GM18499 (cell line): Measurements from ENCODE around the gene PTER.

Source experiments
- ATAC-seq: cut with Tn5 transposase; IDR thresholded peaks from one replicate; pipeline ENCODE4 v1.9.1; 2021; ENCODE audit warnings: moderate number of reproducible peaks; ENCODE audit not compliant: insufficient read depth, unreplicated experiment

The PTER gene

GRCh38 chr10:16466001-16466400 is 29.2 kb downstream of the PTER start:
- ATAC-seq: no peak

- ATAC-seq: no peak
These were observed 33.9 kb downstream of the PTER start for GRCh38 chr10:16470747-16471146.

DNA sequence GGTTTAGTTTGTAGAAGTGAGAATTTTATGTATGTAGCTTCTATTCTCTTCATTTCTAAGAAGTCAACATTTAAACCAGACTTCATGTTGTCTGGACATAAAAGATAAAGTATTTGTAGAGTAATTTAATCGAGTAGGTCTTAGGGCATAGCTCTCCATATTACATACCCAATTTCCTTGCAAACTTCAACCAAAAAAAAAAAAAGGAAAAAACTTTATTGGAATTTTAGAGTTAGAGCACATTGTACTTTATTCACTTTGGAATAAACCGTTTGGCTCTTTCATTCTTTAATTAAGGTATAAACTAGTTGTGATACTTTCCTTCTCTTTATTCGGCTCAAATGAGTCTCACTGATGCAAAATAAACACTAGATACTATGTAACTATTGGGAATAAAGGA is 36.0 kb downstream of the PTER start:
- ATAC-seq: no peak

DNA sequence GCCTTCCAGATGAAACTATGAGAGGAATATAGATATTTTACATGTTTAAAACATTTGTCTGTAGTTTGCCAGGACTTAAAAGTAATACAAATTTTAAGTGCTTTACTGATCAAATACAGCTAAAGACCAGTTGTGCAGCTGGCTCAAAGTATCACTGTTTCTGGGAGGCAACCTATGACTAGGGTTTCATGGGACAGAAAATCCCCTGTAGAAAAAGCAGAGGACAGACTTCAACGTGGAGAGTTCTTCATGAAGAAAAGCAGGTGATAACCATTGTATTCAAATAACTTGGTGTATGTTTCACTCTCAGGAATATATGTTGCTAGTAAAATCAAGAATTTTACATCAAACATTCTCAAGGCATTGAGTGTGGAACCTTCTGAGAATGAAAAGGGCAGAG is 40.9 kb downstream of the PTER start:
- no peak for ATAC-seq

GRCh38 chr10:16478801-16479200 is 42.0 kb downstream of the PTER start:
- ATAC-seq: no peak

GRCh38 chr10:16481052-16481728 is 44.4 kb downstream of the PTER start:
- no peak for ATAC-seq

DNA sequence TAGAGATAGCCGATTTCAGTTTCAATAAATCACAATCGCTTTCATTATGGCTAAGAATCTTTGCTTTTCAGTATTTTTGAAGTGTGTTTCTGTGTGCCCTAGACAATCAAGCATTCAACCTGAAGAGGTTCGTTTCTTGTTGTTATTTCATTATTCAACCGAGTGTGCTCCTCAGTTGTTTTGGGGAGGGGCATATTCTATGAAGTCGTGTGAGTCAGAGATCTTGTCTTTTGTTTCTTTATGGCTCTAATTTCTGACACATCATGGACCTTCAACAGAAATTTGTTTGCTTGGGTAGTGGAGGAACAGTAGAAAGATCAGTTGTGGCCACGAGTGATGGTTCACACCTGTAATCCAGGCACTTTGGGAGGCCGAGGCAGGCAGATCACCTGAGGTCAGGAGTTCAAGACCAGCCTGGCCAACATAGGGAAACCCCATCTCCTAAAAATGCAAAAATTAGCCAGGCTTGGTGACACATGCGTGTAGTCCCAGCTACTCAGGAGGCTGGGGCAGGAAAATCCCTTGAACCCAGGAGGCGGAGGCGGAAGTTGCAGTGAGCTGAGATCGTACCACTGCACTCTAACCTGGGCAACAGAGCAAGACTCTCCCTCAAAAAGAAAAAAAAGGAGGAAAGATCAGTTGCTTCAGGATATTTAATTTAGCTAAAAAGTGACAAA is 46.6 kb downstream of the PTER start:
- no peak for ATAC-seq

DNA sequence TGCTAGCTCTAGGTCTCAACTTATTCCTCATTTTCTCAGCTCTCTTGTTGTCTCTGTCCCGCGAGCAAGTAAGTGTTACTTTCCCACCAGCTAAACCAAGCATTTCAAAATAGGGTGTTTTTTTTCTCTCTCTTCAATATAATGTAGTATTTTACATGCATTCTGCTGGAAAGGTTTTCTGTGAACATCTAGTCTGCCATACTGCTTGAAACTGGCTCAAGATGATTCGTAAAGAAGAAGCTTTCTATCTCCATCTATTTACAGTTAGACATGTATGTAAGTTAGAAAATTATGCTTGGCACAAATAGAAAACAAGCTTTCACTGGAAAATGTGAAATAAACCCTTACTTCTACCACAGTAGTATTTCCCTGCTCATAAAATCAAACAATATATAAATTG is 53.7 kb downstream of the PTER start:
- ATAC-seq: no peak

GRCh38 chr10:16491933-16492332 is 55.1 kb downstream of the PTER start:
- no peak for ATAC-seq

DNA sequence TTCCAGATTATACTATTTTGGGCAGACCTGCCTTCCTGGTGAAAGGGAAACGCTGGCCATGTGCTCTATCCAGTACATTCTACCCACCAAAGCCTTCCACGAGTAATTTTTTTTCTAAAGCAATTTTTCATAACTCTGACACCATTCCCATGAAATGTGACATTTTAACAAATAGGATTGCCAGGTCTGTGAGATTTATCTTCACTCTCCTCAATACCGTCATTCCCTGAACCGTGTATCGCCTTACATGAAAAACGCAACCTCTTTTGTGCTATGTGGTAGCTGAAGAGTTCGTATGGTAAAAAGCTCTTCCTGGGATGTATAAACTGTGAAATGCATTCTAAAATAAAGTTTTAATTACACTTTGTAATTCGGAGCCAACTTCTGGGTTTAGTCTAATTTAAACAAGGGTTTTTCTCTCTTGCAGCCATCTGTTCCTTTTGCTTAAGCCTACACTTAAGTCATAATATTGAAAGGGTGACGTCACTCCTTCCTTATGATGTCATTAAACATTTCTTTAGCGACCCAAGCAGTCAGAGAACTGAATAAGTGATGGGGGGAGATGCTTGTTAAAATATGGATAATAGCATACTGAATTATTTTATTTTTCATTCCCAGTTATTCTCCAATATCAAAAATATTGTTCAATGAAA is 57.2 kb downstream of the PTER start:
- no peak for ATAC-seq

GRCh38 chr10:16497911-16498310 is 61.1 kb downstream of the PTER start:
- no peak for ATAC-seq

DNA sequence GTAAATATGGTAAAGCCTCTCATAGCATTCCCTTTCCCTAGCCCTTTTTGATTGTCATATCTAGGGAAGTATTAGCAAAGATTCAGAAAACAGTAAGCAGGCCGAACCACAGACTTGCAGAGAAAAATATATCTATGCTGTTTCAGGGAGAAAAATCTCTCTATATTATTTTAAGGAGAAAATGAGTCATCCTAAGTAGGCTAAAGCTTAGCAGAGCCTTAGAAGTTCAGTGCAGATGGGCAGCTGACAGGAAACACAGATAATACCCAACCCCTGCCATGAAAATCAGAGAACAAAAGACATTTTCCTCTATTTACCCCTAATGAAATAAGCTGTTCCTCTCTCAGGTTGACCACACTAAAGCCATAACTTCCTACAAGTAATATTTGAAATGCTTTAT is 68.4 kb downstream of the PTER start:
- no peak for ATAC-seq

- no peak for ATAC-seq
These were observed 73.2 kb downstream of the PTER start for GRCh38 chr10:16509996-16510395.

DNA sequence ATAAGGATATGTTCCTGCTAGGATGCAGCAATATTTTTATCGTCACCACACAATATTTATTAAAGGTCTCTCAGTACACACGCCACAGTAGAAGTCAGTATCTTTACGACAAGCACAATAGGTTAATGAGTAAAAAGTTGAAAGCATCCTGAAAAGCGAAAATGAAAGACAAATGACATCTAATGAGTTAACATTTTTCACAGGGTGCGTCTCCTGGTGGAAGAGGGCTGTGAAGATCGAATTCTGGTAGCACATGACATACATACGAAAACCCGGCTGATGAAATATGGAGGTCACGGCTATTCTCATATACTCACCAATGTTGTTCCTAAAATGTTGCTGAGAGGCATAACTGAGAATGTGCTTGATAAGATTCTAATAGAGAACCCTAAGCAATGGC is 74.0 kb downstream of the PTER start:
- ATAC-seq: no peak

GRCh38 chr10:16518822-16519221 is 82.0 kb downstream of the PTER start:
- ATAC-seq: no peak

DNA sequence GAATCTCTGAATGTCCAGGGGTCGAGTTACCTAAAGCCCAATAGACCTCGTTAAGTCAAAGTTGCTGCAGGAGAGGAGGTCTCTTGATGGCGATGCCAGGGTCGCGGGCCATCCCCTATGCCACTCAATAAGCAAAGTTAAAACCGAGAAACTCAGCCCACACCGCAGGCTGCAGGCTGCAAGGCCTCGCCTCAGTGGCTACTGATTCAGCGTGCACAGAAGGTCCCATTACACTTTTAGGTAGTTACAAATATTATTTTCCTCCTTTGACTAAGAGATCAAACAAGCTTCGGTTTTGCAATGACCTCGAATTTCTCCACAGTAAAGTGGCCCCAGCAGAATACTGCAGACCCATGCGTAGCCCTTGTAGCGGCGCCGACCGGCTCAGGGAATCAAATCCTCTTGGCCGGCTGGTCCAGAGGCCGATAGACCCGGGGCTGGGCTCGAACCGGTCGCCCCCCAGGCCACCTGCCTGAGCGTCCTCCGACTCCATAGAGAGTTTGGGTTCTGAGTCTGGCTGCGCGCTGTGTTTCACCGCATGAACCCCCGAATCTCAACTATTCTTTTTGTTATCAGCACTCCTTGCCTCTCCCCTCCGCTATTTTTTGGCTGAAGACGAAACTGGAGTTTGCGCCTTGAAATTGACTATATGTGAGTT is 82.6 kb downstream of the PTER start:
- no peak for ATAC-seq

GRCh38 chr10:16519908-16520861 is 83.4 kb downstream of the PTER start:
- no peak for ATAC-seq

DNA sequence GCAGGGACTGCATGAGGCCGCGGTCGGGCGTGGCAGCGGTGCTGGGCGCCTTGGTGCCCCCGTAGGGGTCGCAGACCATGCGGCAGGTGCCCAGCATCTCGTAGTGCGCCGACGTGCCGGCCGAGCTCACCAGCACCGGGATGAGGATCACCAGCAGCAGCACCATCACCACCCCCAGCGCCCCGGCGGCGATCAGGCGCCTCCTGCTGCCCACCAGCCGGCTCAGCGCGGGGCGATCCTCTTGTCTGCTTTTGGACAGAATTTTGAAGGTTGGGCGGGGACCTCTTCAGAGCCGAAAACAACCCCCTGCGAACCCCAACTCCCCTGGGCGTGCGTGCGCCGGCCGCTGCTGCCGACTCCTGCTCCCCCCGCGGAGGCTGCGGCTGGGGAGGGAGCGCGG is 84.1 kb downstream of the PTER start:
- no peak for ATAC-seq

- ATAC-seq: no peak
These were observed 84.7 kb downstream of the PTER start, which contains the start of gene C1QL3 for GRCh38 chr10:16521311-16522016. Gene C1QL3 (minus strand): TSS chr10:16521879. CDS start chr10:16521065, 814 bp downstream.
